OCI-LY1 (cell line): ENCODE results near the gene IRF2.

Source experiments
- EZH2 ChIP-seq: fragments of 200-600 bp; sonication (generic), shearing (Covaris generic); IDR thresholded peaks from 2 replicates; pipeline ENCODE4 v1.8.0; 2017; ENCODE audit warnings: borderline replicate concordance, mixed run types, mild to moderate bottlenecking, antibody characterized with exemption, low read length, moderate library complexity, mixed read lengths
- TF ChIP-seq, protein P1 (sequence below): fragments of 200-600 bp; sonication (generic), shearing (Covaris generic); IDR thresholded peaks from 2 replicates; pipeline ENCODE4 v1.5.1; 2017; ENCODE audit warnings: mild to moderate bottlenecking, antibody characterized with exemption, low read length, moderate library complexity, mixed read lengths

DNA sequence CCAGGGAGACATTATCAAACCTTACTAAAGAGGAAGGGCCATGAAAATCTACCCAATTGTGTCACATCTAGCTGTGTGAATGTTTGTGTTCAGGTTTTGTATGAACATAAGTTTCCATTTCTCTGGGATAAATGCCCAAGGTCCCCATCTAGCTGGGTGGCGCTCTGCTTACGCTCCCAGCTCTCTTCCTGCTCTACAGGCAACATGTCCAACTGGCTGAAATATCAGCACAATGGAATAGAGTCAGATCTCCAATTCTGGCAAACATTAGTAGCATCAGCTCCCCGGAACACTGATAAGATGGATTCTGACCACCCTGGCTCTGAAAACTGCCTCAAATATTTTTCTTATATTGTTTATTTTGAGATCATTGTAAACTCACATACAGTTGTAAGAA is 74.8 kb downstream of the IRF2 start:
- TF ChIP-seq, protein P1, sequence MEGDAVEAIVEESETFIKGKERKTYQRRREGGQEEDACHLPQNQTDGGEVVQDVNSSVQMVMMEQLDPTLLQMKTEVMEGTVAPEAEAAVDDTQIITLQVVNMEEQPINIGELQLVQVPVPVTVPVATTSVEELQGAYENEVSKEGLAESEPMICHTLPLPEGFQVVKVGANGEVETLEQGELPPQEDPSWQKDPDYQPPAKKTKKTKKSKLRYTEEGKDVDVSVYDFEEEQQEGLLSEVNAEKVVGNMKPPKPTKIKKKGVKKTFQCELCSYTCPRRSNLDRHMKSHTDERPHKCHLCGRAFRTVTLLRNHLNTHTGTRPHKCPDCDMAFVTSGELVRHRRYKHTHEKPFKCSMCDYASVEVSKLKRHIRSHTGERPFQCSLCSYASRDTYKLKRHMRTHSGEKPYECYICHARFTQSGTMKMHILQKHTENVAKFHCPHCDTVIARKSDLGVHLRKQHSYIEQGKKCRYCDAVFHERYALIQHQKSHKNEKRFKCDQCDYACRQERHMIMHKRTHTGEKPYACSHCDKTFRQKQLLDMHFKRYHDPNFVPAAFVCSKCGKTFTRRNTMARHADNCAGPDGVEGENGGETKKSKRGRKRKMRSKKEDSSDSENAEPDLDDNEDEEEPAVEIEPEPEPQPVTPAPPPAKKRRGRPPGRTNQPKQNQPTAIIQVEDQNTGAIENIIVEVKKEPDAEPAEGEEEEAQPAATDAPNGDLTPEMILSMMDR: no peak
- no peak for TF ChIP-seq EZH2
